ENCODE results near the gene ZFP90.

- TF ChIP-seq, protein P1, sequence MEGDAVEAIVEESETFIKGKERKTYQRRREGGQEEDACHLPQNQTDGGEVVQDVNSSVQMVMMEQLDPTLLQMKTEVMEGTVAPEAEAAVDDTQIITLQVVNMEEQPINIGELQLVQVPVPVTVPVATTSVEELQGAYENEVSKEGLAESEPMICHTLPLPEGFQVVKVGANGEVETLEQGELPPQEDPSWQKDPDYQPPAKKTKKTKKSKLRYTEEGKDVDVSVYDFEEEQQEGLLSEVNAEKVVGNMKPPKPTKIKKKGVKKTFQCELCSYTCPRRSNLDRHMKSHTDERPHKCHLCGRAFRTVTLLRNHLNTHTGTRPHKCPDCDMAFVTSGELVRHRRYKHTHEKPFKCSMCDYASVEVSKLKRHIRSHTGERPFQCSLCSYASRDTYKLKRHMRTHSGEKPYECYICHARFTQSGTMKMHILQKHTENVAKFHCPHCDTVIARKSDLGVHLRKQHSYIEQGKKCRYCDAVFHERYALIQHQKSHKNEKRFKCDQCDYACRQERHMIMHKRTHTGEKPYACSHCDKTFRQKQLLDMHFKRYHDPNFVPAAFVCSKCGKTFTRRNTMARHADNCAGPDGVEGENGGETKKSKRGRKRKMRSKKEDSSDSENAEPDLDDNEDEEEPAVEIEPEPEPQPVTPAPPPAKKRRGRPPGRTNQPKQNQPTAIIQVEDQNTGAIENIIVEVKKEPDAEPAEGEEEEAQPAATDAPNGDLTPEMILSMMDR (IDR thresholded peaks at IDR 0.05): no peak
- TF ChIP-seq POLR2A (IDR thresholded peaks at IDR 0.05; ENCODE audit: low read length): no peak
- TF ChIP-seq, protein P2, sequence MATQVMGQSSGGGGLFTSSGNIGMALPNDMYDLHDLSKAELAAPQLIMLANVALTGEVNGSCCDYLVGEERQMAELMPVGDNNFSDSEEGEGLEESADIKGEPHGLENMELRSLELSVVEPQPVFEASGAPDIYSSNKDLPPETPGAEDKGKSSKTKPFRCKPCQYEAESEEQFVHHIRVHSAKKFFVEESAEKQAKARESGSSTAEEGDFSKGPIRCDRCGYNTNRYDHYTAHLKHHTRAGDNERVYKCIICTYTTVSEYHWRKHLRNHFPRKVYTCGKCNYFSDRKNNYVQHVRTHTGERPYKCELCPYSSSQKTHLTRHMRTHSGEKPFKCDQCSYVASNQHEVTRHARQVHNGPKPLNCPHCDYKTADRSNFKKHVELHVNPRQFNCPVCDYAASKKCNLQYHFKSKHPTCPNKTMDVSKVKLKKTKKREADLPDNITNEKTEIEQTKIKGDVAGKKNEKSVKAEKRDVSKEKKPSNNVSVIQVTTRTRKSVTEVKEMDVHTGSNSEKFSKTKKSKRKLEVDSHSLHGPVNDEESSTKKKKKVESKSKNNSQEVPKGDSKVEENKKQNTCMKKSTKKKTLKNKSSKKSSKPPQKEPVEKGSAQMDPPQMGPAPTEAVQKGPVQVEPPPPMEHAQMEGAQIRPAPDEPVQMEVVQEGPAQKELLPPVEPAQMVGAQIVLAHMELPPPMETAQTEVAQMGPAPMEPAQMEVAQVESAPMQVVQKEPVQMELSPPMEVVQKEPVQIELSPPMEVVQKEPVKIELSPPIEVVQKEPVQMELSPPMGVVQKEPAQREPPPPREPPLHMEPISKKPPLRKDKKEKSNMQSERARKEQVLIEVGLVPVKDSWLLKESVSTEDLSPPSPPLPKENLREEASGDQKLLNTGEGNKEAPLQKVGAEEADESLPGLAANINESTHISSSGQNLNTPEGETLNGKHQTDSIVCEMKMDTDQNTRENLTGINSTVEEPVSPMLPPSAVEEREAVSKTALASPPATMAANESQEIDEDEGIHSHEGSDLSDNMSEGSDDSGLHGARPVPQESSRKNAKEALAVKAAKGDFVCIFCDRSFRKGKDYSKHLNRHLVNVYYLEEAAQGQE (IDR thresholded peaks at IDR 0.05): no peak
- TF ChIP-seq HDAC2 (IDR thresholded peaks at IDR 0.05): no peak
- TF ChIP-seq CEBPB (IDR thresholded peaks at IDR 0.05): no peak
- no peak for TF ChIP-seq CHD2 (IDR thresholded peaks at IDR 0.05; ENCODE audit: low read length, partially characterized antibody)
- TF ChIP-seq PHF8 (IDR thresholded peaks at IDR 0.05; ENCODE audit: borderline replicate concordance, low read depth): no peak
These were observed 12.3 kb upstream of the ZFP90 start for GRCh38 chr16:68526782-68527145.
